ENCODE results near the gene CRIP2. TPM values are rescaled to one million over a fixed set of nuclear protein-coding genes. Genes with fewer than 3 reads are reported as not detected.

Gene CRIP2
- total RNA-seq, 1 experiment from 2014 or later: 50.5 TPM

DNA sequence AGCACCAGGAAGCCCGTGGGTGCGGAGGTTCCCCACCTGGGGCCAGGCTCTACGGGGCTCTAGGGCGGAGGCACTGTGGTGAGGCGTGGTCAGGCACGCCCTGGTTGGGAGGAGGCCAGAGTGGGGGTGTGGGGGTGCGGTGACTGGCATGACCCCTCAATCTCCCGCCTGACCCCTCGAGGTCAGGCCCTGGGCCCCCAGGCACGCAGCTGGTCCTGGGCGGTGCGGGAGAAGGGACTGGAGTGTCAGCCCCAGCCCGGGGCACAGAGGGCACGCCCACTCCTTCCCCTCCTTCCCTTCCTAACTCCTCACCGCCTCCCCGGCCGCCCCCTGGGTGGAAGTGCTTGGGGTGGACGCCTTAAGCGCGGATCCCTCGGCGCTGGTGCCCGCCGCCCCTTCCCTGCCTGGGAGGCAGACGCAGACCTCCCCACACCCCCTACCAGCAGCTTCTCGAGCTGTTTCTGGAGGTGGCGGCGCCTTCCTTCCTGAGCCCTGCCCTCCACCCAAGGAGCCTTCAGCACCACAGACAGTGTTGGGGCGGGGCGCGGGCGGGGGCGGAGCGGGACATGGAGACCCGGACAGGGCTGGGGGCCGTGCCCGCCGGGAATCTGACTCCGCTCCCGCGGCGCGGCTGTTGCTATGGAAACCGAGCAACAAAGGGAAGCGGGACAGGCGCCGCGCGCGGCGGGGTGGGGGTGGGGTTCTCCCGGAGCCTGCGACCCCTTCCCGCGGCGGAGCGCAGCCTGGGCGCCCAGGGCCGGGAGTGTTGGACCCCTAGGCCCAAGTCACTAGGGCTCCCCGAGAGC, 741 bp upstream of the CRIP2 start:
- POLR2A ChIA-PET: interaction anchor here (0.7 to 2.7 kb wide), 3 partner anchors 8 to 291 kb away, joined by 3 to 12 read pairs (median 6); no protein-coding TSS in a partner anchor
- Mint-ChIP-seq H3K36me3 (ENCODE audit: insufficient read depth, unreplicated experiment) (peaks cover 7% of the 10 kb centered on the region), H3K27me3 (ENCODE audit: insufficient read depth, unreplicated experiment) (no peaks in the 10 kb centered on the region), H3K4me3 (ENCODE audit: unreplicated experiment) (peak overlapping the region; percentile 73), H3K9me3 (ENCODE audit: unreplicated experiment) (no peaks in the 10 kb centered on the region), H3K27ac (ENCODE audit: low read depth, unreplicated experiment) (peak overlapping the region; percentile 66), H3K4me1 (ENCODE audit: insufficient read depth, unreplicated experiment) (peaks cover 9% of the 10 kb centered on the region)
- intact Hi-C loops (cut with micrococcal nuclease): no loop called here
- DNase-seq (ENCODE audit: unreplicated experiment): peak; percentile 87
- no TSS peak for BruUV-seq (replicated peaks)
- TF ChIP-seq, protein P1, sequence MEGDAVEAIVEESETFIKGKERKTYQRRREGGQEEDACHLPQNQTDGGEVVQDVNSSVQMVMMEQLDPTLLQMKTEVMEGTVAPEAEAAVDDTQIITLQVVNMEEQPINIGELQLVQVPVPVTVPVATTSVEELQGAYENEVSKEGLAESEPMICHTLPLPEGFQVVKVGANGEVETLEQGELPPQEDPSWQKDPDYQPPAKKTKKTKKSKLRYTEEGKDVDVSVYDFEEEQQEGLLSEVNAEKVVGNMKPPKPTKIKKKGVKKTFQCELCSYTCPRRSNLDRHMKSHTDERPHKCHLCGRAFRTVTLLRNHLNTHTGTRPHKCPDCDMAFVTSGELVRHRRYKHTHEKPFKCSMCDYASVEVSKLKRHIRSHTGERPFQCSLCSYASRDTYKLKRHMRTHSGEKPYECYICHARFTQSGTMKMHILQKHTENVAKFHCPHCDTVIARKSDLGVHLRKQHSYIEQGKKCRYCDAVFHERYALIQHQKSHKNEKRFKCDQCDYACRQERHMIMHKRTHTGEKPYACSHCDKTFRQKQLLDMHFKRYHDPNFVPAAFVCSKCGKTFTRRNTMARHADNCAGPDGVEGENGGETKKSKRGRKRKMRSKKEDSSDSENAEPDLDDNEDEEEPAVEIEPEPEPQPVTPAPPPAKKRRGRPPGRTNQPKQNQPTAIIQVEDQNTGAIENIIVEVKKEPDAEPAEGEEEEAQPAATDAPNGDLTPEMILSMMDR (IDR thresholded peaks at IDR 0.05; ENCODE audit: unreplicated experiment): no peak
- CTCF ChIA-PET: interaction anchor here (0.6 to 2.7 kb wide), 6 partner anchors 12 to 495 kb away, joined by 3 to 16 read pairs (median 3); no protein-coding TSS in a partner anchor

DNA sequence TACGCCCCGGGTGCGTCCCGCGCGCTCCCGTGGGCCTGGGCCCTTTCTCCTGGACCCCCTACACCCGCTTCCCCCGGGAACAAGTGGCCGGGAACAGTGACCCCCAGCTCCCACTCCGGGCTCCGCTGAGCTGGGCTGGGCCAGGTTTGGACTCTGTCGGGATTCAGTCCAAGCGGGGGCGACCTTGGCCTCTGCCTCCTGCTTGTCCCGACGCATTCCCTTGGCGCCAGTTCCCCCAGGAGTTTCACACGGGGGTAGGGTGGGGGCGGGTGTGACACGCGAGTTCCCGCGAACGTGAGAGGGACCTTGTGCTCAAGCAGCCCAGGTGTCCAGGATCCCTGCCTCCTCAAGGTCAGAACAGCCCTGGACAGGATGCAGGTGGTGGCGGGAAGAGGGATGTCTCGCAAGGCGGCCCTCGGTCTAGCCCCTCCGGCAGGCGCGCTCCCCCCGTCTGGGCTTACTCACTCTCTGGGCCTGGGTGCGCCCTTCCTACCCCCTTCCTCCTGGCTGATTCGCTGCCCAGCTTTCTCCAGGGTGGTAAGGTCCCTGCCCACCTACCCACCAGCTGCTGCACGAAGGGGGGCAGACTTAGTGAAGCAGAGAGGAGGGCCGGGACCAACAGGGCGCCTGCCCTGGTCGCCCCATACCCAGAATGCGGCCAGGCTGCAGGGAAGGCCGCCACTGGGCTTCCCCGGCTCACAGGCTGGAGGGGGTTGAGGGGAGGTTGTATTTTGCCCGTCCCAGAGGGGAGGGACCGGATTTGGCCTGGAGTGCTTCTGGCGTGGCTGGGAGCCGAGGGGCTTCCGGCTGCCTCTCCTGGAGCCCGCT, 862 bp downstream of the CRIP2 start:
- Mint-ChIP-seq H3K9me3 (ENCODE audit: unreplicated experiment) (no peaks in the 10 kb centered on the region), H3K27me3 (ENCODE audit: insufficient read depth, unreplicated experiment) (no peaks in the 10 kb centered on the region), H3K4me1 (ENCODE audit: insufficient read depth, unreplicated experiment) (peaks cover 9% of the 10 kb centered on the region), H3K36me3 (ENCODE audit: insufficient read depth, unreplicated experiment) (no peaks in the 10 kb centered on the region), H3K27ac (ENCODE audit: low read depth, unreplicated experiment) (no peak overlapping the region), H3K4me3 (ENCODE audit: unreplicated experiment) (peak overlapping the region; percentile 64)
- TF ChIP-seq, protein P1 (IDR thresholded peaks at IDR 0.05; ENCODE audit: unreplicated experiment): no peak
- DNase-seq (ENCODE audit: unreplicated experiment): peak; percentile 66
- CTCF ChIA-PET: interaction anchor here (0.6 kb wide), 1 partner anchor 37 kb away, joined by 3 read pairs; no protein-coding TSS in a partner anchor
- intact Hi-C loops (cut with micrococcal nuclease): no loop called here
- no TSS peak for BruUV-seq (replicated peaks)
- POLR2A ChIA-PET: no interaction called here

DNA sequence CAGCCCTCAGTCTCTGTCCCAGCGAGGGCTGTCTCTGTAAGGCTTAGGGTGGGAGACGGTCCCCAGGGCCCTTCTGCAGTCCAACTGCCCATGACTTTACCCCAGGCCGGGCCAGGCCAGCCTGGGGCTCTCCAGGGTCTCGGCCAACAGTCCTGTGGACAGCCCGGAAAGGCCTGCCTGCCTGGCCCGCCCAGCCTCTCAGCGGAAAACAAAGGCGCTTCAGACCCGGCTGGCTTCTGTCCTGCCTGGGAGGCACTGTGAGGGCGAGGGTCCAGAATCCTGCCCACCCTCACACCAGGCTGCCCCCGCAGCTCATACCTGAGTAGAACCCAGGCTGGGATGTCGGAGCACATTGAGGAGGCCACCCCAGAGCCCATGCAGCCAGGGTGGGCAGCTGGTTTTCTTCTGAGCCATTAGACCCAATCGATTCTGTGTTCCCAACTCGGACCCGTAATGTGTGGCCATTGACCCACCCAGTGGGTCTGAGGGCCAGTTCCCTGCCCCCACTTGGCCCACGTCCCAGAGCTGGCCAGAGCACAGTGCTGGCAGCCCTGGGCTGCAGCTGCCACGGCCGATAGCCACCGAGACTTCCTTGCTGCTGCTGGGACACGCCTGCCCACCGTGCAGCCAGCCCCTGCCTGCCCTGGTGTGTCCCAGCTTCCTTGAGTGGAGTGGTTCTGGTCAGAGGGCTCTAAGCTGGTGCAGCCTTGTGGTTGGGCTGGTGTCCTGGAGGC, 1.6 kb downstream of the CRIP2 start:
- POLR2A ChIA-PET: interaction anchor here (1.1 kb wide), 1 partner anchor 41 kb away, joined by 3 read pairs; no protein-coding TSS in a partner anchor
- Mint-ChIP-seq H3K9me3 (ENCODE audit: unreplicated experiment) (no peaks in the 10 kb centered on the region), H3K27ac (ENCODE audit: low read depth, unreplicated experiment) (no peak overlapping the region), H3K27me3 (ENCODE audit: insufficient read depth, unreplicated experiment) (no peaks in the 10 kb centered on the region), H3K4me1 (ENCODE audit: insufficient read depth, unreplicated experiment) (peaks cover 14% of the 10 kb centered on the region), H3K4me3 (ENCODE audit: unreplicated experiment) (peak overlapping the region; percentile 64), H3K36me3 (ENCODE audit: insufficient read depth, unreplicated experiment) (peaks cover 3% of the 10 kb centered on the region)
- TF ChIP-seq, protein P1 (IDR thresholded peaks at IDR 0.05; ENCODE audit: unreplicated experiment): no peak
- CTCF ChIA-PET: interaction anchor here (0.8 to 1.3 kb wide), 2 partner anchors 14 to 42 kb away, joined by 4 to 6 read pairs; no protein-coding TSS in a partner anchor
- peak; percentile 25 for DNase-seq (ENCODE audit: unreplicated experiment)
- BruUV-seq (replicated peaks): no TSS peak
- intact Hi-C loops (cut with micrococcal nuclease): no loop called here

Data from MCF 10A (cell line).